ENCODE measurements around the gene CPLX3.

The CPLX3 gene

GRCh38 chr15:74801311-74801997 lies 25.0 kb upstream of the CPLX3 start:
- TF ChIP-seq CREB1 (IDR thresholded peaks at IDR 0.05; ENCODE audit: low read depth), result no peak
- TF ChIP-seq TCF12 (IDR thresholded peaks at IDR 0.05; ENCODE audit: low read depth), result no peak
- TF ChIP-seq ZBTB7A (IDR thresholded peaks at IDR 0.05; ENCODE audit: low read depth), result no peak
- no peak for TF ChIP-seq REST (IDR thresholded peaks at IDR 0.05; ENCODE audit: low read depth)
- TF ChIP-seq TEAD4 (IDR thresholded peaks at IDR 0.05), result no peak
- no peak for TF ChIP-seq NFIC (IDR thresholded peaks at IDR 0.05)
- TF ChIP-seq CEBPB (IDR thresholded peaks at IDR 0.05), result no peak
- TF ChIP-seq EGR1 (IDR thresholded peaks at IDR 0.05), result no peak
- no peak for TF ChIP-seq RAD21 (IDR thresholded peaks at IDR 0.05; ENCODE audit: low read depth)
- no peak for TF ChIP-seq FOXM1 (IDR thresholded peaks at IDR 0.05; ENCODE audit: borderline replicate concordance, low read depth)
- no peak for TF ChIP-seq MAX (IDR thresholded peaks at IDR 0.05)
- TF ChIP-seq EP300 (IDR thresholded peaks at IDR 0.05; ENCODE audit: borderline replicate concordance), result no peak
- no peak for TF ChIP-seq TAF1 (IDR thresholded peaks at IDR 0.05; ENCODE audit: low read depth)

GRCh38 chr15:74802290-74802689 lies 24.1 kb upstream of the CPLX3 start:
- TF ChIP-seq REST (IDR thresholded peaks at IDR 0.05; ENCODE audit: low read depth) (no peak), RAD21 (IDR thresholded peaks at IDR 0.05; ENCODE audit: low read depth) (no peak), ZBTB7A (IDR thresholded peaks at IDR 0.05; ENCODE audit: low read depth) (no peak), YY1 (IDR thresholded peaks at IDR 0.05; ENCODE audit: low read depth) (no peak), MAX (IDR thresholded peaks at IDR 0.05) (no peak), NFIC (IDR thresholded peaks at IDR 0.05) (no peak), CREB1 (IDR thresholded peaks at IDR 0.05; ENCODE audit: low read depth) (no peak), EGR1 (IDR thresholded peaks at IDR 0.05) (no peak), EP300 (IDR thresholded peaks at IDR 0.05; ENCODE audit: borderline replicate concordance) (no peak), USF1 (IDR thresholded peaks at IDR 0.05) (no peak), TCF12 (IDR thresholded peaks at IDR 0.05; ENCODE audit: low read depth) (no peak), FOXM1 (IDR thresholded peaks at IDR 0.05; ENCODE audit: borderline replicate concordance, low read depth) (no peak), CEBPB (IDR thresholded peaks at IDR 0.05) (no peak), TAF1 (IDR thresholded peaks at IDR 0.05; ENCODE audit: low read depth) (no peak), TEAD4 (IDR thresholded peaks at IDR 0.05) (no peak)

GRCh38 chr15:74802862-74803447 lies 23.5 kb upstream of the CPLX3 start:
- no peak for TF ChIP-seq CEBPB (IDR thresholded peaks at IDR 0.05)
- no peak for TF ChIP-seq USF1 (IDR thresholded peaks at IDR 0.05)
- TF ChIP-seq EGR1 (IDR thresholded peaks at IDR 0.05), result no peak
- no peak for TF ChIP-seq RAD21 (IDR thresholded peaks at IDR 0.05; ENCODE audit: low read depth)
- no peak for TF ChIP-seq REST (IDR thresholded peaks at IDR 0.05; ENCODE audit: low read depth)
- TF ChIP-seq YY1 (IDR thresholded peaks at IDR 0.05; ENCODE audit: low read depth), result no peak
- no peak for TF ChIP-seq MAX (IDR thresholded peaks at IDR 0.05)
- no peak for TF ChIP-seq FOXM1 (IDR thresholded peaks at IDR 0.05; ENCODE audit: borderline replicate concordance, low read depth)
- TF ChIP-seq TEAD4 (IDR thresholded peaks at IDR 0.05), result no peak

- TF ChIP-seq TCF12 (IDR thresholded peaks at IDR 0.05; ENCODE audit: low read depth) (no peak), MAX (IDR thresholded peaks at IDR 0.05) (no peak)
Observed at GRCh38 chr15:74804935-74805334, 21.5 kb upstream of the CPLX3 start.
